NCI-H1694 treated with DMSO at 0.1 percent for 48 hours (cell line): ENCODE measurements around the gene MYADML2.
"Not testable (repeated sequence)": the region's sequence is repeated elsewhere in the genome, so short reads cannot be mapped to it uniquely, and the experiment has no call there.

ENCODE experiments used
- DNase-seq: peaks from one replicate; lab custom pipeline; 2025; lab: John Stamatoyannopoulos, UW

Gene MYADML2

GRCh38 chr17:81947189-81947588 lies at the start of gene MYADML2:
Gene MYADML2, minus strand, starts transcription at chr17:81947233. Its CDS starts 5,492 bp downstream, at chr17:81941741.
- no peak for DNase-seq

GRCh38 chr17:81996232-81996756 lies 49.3 kb upstream of the MYADML2 start:
- no peak for DNase-seq

- no peak for DNase-seq
Observed at GRCh38 chr17:81995463-81996231, 48.6 kb upstream of the MYADML2 start.

GRCh38 chr17:81994593-81995462 lies 47.8 kb upstream of the MYADML2 start:
- DNase-seq = no peak

- DNase-seq = no peak
Observed at GRCh38 chr17:81993729-81994592, 46.9 kb upstream of the MYADML2 start.

GRCh38 chr17:81992306-81993102 lies 45.5 kb upstream of the MYADML2 start:
- no peak for DNase-seq

GRCh38 chr17:81991684-81992305 lies 44.8 kb upstream of the MYADML2 start:
- DNase-seq = peak; percentile 73

GRCh38 chr17:81990836-81991683 lies 44.0 kb upstream of the MYADML2 start:
- DNase-seq = no peak

- no peak for DNase-seq
Observed at GRCh38 chr17:81987161-81987770, 40.2 kb upstream of the MYADML2 start.

- no peak for DNase-seq
Observed at GRCh38 chr17:81986606-81987005, 39.6 kb upstream of the MYADML2 start.

- DNase-seq = no peak
Observed at GRCh38 chr17:81984773-81985410, 37.9 kb upstream of the MYADML2 start.

GRCh38 chr17:81983639-81984373 lies 36.8 kb upstream of the MYADML2 start:
- no peak for DNase-seq

- DNase-seq = no peak
Observed at GRCh38 chr17:81983011-81983638, 36.1 kb upstream of the MYADML2 start.

- not testable (repeated sequence) for DNase-seq
Observed at GRCh38 chr17:81981511-81981910, 34.5 kb upstream of the MYADML2 start.

- DNase-seq = no peak
Observed at GRCh38 chr17:81980707-81981343, 33.8 kb upstream of the MYADML2 start.

- no peak for DNase-seq
Observed at GRCh38 chr17:81980122-81980521, 33.1 kb upstream of the MYADML2 start.
